GM18499 (cell line): ENCODE data around the gene PGF.
A peak's percentile ranks its signal among the peaks of the same experiment; 100 is the strongest.
"Not testable (repeated sequence)": the region's sequence is repeated elsewhere in the genome, so short reads cannot be mapped to it uniquely, and the experiment has no call there.

Experiments
- ATAC-seq: cut with Tn5 transposase; IDR thresholded peaks from one replicate; pipeline ENCODE4 v1.9.1; 2021; ENCODE audit warnings: moderate number of reproducible peaks; ENCODE audit not compliant: insufficient read depth, unreplicated experiment

Gene PGF

GRCh38 chr14:74945852-74946658 lies 9.3 kb downstream of the PGF start:
- no peak for ATAC-seq

DNA sequence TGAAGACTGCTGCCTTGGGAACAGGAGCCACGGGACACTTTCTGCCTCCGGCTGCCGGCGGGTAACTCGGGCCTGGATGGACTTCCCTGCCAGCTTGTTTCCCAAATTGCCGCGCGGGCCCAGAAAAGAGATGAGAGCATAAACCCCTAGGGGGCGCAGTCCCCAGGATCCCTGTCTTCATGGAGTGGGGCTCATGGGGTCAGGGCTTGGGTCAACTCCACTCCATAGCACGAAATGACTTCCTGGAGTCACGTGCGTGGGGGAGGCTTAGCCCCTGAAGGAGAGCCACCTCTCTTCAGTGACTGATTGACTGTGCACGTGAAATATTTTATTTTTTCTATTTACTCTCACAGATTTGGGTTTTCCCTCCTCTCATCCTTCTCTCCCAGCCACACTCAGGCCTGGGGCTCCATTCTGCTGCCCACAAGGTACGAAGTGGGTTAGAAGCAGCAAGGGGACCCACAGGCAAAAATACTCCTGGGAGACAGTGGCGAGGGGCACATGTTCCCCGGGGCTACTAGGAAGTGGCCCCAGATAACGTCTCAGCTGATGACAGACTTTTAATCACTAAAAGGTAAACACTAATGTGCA lies 10.0 kb downstream of the PGF start:
- no peak for ATAC-seq

- no peak for ATAC-seq
Measured at GRCh38 chr14:74942608-74943007, 12.8 kb downstream of the PGF start.

- ATAC-seq, result no peak
Measured at GRCh38 chr14:74942181-74942580, 13.2 kb downstream of the PGF start.

- peak; percentile 34 for ATAC-seq
Measured at GRCh38 chr14:74941676-74942097, 13.7 kb downstream of the PGF start.

- no peak for ATAC-seq
Measured at GRCh38 chr14:74940956-74941565, 14.3 kb downstream of the PGF start.

DNA sequence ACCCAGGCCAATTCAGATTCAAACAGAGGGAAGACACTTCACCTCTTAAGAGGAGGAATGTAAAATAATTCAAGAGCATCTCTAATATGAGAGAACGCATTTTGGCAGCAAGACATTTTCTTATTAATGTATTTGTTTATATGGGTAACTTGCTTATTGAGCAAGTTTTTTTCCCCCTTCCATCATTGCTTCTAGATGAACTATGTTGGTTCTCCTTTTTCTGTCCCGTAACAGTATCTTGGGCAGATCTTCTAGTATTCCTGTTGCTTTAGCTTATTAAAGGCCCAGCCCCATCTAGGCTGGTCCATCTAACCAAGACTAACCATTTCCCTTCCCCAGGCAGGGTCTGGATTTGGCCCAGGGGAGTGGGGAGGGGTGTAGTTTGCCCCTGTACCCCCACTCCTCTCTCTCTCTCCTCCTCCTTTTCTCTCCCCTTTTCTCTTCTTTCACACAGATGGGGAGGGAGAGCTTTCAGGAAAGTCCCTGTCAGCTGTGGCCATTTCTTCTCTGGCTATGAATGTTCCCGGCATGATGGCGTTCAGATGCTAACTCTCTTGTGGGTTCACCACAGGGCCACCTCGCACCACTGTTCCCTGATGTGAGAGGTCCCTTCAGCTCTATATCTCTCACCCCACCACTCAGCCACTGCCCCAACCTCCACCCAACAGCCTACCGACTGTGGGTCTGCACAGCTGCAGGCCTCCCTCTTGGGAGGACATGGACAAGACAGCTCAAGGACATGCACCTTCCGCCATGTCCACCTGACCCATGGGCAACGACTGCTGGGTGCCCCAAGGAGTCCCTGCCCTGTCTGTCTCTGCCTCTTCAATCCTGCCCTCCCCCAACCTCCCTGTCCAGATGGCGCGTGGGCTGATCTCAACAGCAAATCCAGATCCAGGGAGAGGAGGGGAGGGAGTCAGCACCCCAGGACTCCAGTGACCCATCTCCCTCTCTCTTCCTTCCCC lies 16.6 kb downstream of the PGF start:
- ATAC-seq, result no peak

DNA sequence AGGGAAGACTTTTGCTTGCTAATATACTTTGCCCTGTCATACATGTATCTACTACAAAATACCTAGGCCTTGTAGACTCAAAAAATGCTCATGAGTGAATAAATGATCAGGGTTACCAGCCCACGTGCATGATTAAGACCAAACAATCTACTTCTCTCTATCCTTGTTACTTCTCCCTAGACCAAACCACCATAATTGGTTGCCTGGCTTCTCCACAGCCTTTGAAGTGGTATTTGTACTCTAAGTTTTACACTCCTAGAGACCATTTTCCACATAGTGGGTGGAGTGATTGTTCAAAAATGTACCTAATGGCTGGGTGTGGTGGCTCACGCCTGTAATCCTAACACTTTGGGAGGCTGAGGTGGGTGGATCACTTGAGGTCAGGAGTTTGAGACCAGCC lies 18.2 kb downstream of the PGF start:
- no peak for ATAC-seq

GRCh38 chr14:74936731-74937130 lies 18.7 kb downstream of the PGF start:
- no peak for ATAC-seq

DNA sequence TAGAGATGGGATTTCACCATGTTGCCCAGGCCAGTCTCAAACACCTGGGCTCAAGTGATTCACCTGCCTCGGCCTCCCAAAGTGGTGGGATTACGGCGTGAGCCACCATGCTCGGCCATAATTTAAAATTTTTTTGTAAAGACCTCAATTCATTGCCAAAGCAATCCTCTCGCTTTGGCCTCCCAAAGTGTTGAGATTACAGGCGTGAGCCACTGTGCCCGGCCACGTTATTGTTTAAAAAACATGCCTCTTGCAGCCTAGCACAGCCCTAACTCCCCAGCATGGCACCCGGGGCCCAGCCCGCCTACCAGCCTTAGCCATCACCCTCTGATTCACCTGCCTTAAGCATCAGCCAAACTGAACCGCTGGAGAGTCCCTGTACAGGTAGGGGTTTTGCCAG lies 19.2 kb downstream of the PGF start:
- no peak for ATAC-seq

DNA sequence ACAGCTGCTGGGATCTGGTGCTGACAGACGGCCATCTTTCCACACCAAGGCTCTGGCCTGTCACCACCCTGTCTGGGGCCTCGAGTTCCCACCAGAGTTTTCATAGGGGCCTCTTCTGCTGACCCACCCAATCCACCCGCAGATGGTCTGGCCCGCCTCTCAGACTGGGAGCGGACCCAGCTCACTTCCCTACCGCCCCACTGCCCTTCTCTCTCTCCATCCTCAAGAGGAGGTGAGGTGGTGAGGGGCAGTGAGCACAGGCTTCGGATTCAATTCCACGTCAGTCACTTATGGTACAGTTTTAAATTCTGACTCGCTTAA lies 20.1 kb downstream of the PGF start:
- no peak for ATAC-seq

GRCh38 chr14:74934476-74935359 lies 20.7 kb downstream of the PGF start:
- ATAC-seq, result no peak

- no peak for ATAC-seq
Measured at GRCh38 chr14:74934041-74934440, 21.4 kb downstream of the PGF start.

DNA sequence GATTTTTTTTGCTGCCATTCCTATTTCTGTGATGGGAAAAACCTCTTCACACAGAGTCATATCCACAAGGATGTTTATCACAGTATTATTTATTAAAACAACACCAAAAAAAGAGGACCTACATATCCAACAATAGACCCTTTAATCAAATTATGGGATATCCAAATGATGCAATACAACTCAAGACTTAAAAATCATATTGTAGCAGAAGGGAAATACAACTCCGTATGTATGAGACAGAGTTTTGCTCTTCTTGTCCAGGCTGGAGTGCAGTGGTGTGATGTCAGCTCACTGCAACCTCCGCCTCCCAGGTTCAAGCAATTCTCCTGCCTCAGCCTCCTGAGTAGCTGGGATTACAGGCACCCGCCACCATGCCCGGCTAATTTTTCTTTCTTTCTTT lies 22.5 kb downstream of the PGF start:
- ATAC-seq, result not testable (repeated sequence)

GRCh38 chr14:74932401-74932901 lies 22.9 kb downstream of the PGF start:
- no peak for ATAC-seq

DNA sequence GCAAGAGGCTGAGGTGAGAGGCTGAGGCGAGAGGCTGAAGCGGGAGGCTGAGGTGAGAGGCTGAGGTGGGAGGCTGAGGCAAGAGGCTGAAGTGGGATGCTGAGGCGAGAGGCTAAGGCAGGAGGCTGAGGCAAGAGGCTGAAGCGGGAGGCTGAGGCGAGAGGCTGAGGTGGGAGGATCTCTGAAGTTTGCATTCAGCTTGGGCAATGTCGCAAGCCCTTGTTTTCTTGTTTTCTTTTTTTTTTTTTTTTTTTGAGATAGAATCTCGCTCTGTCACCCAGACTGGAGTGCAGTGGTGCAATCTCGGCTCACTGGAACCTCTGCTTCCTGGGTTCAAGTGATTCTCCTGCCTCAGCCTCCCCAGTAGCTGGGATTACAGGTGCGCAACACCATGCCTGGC lies 23.7 kb downstream of the PGF start:
- not testable (repeated sequence) for ATAC-seq

DNA sequence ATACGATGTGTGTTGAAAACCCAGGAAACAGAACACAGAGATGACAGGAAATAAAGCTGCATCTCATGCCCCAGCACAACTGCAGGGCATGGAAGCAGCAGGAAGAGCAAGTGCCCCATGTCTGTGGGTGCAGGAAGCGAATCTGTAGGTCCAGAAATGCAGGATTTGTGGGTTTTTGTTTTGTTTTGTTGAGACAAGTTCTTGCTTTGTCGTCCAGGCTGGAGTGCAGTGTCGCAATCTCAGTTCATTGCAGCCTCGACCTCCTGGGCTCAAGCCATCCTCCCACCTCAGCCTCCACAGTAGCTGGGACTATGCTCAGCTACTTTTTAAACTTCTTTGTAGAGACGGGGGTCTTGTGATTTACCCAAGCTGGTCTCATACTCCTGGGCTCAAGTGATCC lies 26.2 kb downstream of the PGF start:
- no peak for ATAC-seq

- ATAC-seq, result no peak
Measured at GRCh38 chr14:74927225-74927624, 28.2 kb downstream of the PGF start.

DNA sequence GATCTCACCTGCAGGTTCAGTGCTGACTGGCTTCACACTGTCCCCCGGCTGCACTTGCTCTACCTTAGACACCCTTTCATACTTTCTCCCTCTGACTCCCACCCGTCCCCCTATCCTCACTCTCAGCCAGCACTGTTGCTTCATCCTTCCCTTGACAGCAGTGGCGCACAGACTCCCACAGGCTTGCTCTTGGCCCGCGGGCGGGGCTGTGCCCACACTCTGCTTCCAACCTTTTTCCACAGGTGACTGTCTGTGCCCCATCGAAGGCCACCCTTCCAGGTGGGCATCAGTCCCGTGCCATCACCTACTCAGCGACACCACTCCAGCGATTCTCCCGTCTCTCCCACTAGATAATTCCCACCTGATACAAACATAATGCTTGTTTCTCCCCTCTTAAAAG lies 31.3 kb downstream of the PGF start:
- ATAC-seq, result no peak
